ENCODE data around the gene ZPBP2. TPM values are rescaled to one million over a fixed set of nuclear protein-coding genes. Genes with fewer than 3 reads are reported as not detected.

ZPBP2 gene
- total RNA-seq (not detected), polyA plus RNA-seq (ENCODE audit: insufficient read length in 6 of 6) (not detected)
- long read RNA-seq, donor 1, result 0 reads
- long read RNA-seq, donor 2, result 0 reads
- long read RNA-seq, donor 3, result 0 reads
- long read RNA-seq, donor 4, result 0 reads
- long read RNA-seq, donor 5, result 0 reads
- long read RNA-seq, donor 6, result 0 reads
- long read RNA-seq, donor 7, result 0 reads
- long read RNA-seq, donor 8, partial matches to known transcripts, result 27 of 27 reads
- long read RNA-seq, donor 8, other reads (novel, unspliced or antisense), result 0 of 27 reads
- long read RNA-seq, donor 9, result 0 reads
- long read RNA-seq, donor 10, result 0 reads
- long read RNA-seq, donor 11, result 0 reads
- long read RNA-seq, donor 12, result 0 reads

GRCh38 chr17:39867880-39868553 lies at the start of gene ZPBP2:
Gene ZPBP2, plus strand, starts transcription at chr17:39868202. Its CDS starts 153 bp downstream, at chr17:39868355.
- intact Hi-C loops (cut with DNase I), result no loop called here
- Histone ChIP-seq H3K27ac (no peak within 1 kb of the TSS), H3K9me3 (peaks cover 0 to 3% of the 10 kb centered on the region in 2 donors), H3K4me1 (peaks cover 7 to 22% of the 10 kb centered on the region in 2 donors), H3K27me3 (peaks cover 32 to 77% of the 10 kb centered on the region in 2 donors), H3K36me3 (no peaks in the 10 kb centered on the region), H3K4me3 (no peak within 1 kb of the TSS)
- TF ChIP-seq CTCF (IDR thresholded peaks at IDR 0.05), result no peak
- DNase-seq (peak in 1 of 4 donors; percentile 81), ATAC-seq (no peak)

DNA sequence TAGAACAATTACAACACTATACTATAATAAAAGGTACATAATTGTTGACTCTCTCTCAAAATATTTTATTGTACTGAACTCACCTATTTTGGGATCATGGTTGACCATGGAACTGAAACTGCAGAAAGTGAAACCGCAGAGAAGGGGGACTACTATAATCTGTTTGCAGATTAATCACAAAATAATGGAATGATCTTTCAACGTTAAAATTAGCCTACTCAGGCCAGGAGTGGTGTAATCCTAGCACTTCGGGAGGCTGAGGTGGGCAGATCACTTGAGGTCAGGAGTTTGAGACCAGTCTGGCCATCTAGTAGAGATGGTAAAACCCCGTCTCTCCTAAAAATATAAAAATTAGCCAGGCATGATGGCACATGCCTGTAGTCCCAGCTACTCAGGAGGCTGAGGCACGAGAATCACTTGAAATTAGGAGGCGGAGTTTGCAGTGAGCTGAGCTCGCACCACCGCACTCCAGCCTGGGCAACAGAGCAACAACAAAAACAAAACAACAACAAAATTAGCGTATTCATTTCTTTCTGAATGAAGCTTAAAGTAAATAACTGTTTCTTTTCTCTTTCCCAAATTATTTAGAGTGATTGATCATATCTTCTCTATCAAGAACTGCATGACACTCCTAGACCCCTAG lies 49.5 kb upstream of the ZPBP2 start:
- H3K27me3 ChIP-seq, result peaks cover 0 to 5% of the 10 kb centered on the region in 2 donors
- H3K4me3 ChIP-seq, result no peak overlapping the region
- intact Hi-C loops (cut with DNase I), result no loop called here
- TF ChIP-seq CTCF (IDR thresholded peaks at IDR 0.05), result no peak
- peaks cover 5 to 6% of the 10 kb centered on the region in 2 donors for H3K4me1 ChIP-seq
- no peak overlapping the region for H3K27ac ChIP-seq
- DNase-seq (no peak), ATAC-seq (no peak)
- H3K36me3 ChIP-seq, result no peaks in the 10 kb centered on the region
- peaks cover 0 to 5% of the 10 kb centered on the region in 2 donors for H3K9me3 ChIP-seq

- DNase-seq, result no peak
- H3K36me3 ChIP-seq, result peaks cover 0 to 4% of the 10 kb centered on the region in 2 donors
- H3K27me3 ChIP-seq, result peaks cover 0 to 5% of the 10 kb centered on the region in 2 donors
- intact Hi-C loops (cut with DNase I), result no loop called here
- peaks cover 0 to 21% of the 10 kb centered on the region in 2 donors for H3K9me3 ChIP-seq
- no peak for TF ChIP-seq CTCF (IDR thresholded peaks at IDR 0.05)
- no peak overlapping the region for H3K4me3 ChIP-seq
- peak; percentile 78 for ATAC-seq
- H3K4me1 ChIP-seq, result peaks cover 5 to 6% of the 10 kb centered on the region in 2 donors
- no peak overlapping the region for H3K27ac ChIP-seq
Observed at GRCh38 chr17:39820541-39820940, 47.5 kb upstream of the ZPBP2 start.

- peak; percentile 35 for ATAC-seq
- Histone ChIP-seq H3K4me1 (peaks cover 5 to 6% of the 10 kb centered on the region in 2 donors), H3K36me3 (peaks cover 0 to 4% of the 10 kb centered on the region in 2 donors), H3K4me3 (no peak overlapping the region), H3K27ac (no peak overlapping the region), H3K27me3 (peaks cover 0 to 5% of the 10 kb centered on the region in 2 donors), H3K9me3 (peaks cover 0 to 21% of the 10 kb centered on the region in 2 donors)
- no peak for DNase-seq
- intact Hi-C loops (cut with DNase I), result no loop called here
- no peak for TF ChIP-seq CTCF (IDR thresholded peaks at IDR 0.05)
Observed at GRCh38 chr17:39820987-39821386, 47.0 kb upstream of the ZPBP2 start.

DNA sequence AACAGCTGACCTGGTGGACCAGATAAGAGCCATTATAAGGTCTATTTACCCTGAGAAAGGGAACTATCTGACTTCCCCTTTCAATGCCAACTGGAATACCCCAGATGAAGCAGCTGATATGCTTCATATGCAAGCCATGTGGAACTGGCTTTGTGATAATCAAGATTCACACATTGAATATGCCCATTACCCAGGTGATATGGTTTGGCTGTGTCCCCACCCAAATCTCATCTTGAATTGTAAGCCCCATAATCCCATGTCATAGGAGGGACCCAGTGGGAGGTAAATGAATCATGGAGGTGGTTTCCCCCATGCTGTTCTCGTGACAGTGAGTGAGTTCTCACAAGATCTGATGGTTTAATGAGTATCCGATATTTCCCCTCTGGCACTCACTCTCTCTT lies 46.0 kb upstream of the ZPBP2 start:
- Histone ChIP-seq H3K27me3 (peaks cover 0 to 5% of the 10 kb centered on the region in 2 donors), H3K27ac (no peak overlapping the region), H3K9me3 (peaks cover 0 to 21% of the 10 kb centered on the region in 2 donors), H3K4me1 (peaks cover 5 to 6% of the 10 kb centered on the region in 2 donors), H3K36me3 (peaks cover 0 to 4% of the 10 kb centered on the region in 2 donors), H3K4me3 (no peak overlapping the region)
- no peak for TF ChIP-seq CTCF (IDR thresholded peaks at IDR 0.05)
- DNase-seq (no peak), ATAC-seq (no peak)
- intact Hi-C loops (cut with DNase I), result no loop called here

Measured in left lung (tissue), 14 donors.